GM19395 (cell line): ENCODE results near the gene PPP1R13B.

Experiments
- ATAC-seq: cut with Tn5 transposase; IDR thresholded peaks from one replicate; pipeline ENCODE4 v1.9.1; 2021; ENCODE audit warnings: mild to moderate bottlenecking, moderate library complexity; ENCODE audit not compliant: unreplicated experiment

PPP1R13B gene

DNA sequence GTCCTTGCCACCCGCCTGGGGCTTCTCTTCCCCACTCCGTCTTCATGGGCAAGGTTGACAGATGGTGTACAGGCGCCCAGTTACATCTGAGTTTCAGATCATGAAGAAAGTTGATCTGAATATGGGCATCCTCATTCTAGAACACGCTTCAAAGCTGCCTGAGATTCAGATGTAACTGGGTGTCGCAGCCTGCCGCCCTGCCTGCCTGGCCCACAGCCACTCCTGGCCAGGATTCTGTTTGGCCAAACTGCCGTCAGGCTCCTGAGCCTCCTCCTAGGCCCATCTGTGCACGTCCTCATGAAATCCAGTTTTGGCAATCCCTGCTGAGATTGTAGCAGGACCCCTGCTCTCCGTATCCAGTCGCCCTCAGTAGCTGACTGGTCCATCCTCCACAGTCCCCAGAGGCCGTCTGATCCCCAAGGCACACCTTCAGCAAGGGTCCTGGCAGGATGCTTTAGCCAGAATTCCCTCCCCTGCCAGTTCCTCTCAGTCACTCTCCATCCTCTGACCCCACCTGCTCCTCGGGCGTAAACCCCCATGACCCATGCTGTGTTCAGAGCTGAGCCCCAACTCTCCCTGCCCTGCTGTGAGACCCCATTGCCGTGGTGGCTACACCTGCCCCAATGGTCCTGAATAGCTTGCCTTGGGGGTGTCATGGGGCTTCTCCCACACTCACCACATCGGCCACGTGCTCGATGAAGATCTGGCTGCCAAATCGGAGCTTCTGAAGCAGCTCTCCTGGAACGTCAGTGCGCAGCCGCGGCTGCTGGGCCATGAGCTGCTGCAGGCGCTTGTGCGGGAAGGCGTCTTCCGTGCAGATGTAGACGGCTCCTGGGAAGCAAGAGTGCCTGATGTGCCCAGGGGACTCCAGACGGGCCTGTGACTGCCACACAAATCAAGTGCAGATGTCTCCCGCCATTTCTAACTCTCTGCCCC lies 144.6 kb downstream of the PPP1R13B start:
- ATAC-seq, result no peak

DNA sequence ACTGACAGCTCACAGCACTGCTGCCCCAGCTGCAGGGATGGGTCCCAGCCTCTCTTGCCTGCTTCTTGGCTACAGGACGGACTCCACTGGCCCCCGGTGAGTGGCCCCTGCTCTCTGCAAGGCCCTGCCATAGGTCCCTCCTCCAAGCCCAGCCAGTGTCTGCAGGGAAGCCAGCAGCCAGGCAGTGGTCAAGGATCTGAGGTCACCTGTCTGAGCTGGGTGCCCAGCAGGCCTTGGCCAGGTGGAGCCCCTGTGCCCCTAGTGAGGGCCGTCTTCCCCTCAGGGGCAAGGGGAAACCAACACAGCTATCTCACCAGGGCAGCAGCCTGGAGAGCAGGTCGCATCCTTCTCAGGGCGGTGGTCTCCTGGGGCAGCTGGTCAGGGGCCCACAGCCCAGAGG lies 145.3 kb downstream of the PPP1R13B start:
- no peak for ATAC-seq

DNA sequence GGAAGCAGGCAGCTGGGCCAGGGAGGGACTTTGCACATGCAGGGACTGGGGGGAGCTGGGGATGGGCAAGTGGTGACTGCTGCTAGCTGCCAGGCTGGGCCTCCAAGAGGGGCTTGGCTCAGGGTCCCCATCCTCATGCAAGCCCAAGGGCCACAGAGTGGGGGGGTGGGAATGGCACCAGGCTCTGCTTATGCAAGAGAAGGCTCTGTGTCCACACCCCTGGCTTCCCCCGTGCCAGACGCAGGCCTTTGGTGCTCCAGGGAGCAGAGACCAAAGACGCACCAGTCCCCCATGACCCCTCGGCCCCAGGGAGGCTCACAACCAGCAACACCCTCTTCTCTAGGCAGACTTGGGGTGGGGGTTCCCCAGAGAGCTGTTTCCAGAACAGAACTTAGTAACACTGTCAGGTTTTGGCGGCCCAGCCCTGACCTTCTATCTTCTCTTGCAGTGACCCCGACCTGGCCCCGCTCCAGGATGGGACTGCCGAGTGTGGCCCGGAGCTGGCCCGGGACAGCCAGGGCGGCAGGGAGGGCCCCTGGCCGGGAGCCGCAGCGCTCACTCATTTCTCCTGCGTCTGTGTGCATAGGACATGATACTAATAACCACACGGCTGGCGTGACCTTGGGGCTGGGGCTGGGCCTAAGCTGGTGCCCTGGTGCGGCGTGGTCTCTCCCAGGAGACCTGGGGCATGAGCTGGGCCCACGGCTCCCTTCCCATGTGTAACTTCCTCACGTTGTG lies 146.5 kb downstream of the PPP1R13B start:
- ATAC-seq, result no peak

DNA sequence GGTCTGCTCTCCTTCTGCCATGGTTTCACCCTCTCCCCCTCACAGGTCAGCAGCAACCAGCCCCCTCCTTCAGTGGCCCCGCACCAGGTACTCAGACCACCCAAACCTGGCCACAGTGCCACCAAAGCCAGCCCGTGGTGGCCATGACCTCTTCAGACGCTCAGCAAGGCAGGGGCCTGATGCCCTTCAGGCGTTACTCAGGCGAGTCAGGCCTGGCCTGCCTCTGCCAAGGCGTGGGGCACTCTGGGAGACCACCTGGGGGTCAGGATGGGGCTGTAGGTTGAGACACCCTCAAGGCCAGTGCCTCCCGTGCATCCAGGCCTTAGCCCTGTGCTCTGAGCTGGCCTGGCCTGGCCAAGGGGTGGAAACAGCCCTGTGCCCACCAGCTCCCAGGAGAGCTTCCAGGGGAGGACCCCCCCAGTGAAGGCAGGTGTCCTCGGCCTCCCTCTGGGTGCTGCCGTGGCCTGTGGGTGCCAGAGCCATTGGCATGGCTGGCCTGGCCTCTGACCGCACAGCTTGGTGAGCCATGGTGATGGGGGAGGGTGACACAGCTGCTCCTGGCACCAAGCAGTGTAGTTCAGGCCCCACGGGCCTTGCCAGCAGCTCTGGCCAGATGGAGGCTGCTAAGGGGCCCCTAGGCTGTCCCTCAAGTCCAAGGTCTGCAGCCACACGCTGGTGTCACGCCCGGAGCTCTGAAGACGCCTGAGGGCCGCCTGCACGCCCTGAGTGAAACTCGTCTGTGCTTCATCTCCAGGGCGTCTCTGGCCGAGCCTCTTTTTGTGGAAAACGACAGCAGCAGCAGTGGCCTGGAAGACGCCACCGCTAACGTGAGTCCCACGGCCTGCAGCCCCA lies 147.2 kb downstream of the PPP1R13B start:
- ATAC-seq, result no peak

DNA sequence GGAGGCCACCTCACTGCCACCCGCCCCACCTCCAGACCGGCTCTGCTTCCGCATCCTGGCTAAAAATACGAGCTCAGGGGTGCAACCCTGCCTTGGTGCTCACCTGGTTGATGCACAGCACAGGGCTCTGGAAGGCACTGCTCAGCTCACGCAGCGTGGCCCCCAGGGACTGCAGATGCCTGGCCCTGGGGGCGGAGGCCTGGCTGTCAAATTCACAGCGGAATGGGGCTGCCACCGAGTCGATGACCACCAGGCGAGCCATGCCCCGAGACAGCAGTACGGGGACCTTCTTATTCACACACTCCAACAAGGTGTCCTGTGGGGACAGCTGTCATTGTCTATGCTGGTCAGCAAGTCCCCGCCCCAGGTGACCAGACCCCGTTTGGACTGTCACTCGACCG lies 148.1 kb downstream of the PPP1R13B start:
- ATAC-seq, result no peak

DNA sequence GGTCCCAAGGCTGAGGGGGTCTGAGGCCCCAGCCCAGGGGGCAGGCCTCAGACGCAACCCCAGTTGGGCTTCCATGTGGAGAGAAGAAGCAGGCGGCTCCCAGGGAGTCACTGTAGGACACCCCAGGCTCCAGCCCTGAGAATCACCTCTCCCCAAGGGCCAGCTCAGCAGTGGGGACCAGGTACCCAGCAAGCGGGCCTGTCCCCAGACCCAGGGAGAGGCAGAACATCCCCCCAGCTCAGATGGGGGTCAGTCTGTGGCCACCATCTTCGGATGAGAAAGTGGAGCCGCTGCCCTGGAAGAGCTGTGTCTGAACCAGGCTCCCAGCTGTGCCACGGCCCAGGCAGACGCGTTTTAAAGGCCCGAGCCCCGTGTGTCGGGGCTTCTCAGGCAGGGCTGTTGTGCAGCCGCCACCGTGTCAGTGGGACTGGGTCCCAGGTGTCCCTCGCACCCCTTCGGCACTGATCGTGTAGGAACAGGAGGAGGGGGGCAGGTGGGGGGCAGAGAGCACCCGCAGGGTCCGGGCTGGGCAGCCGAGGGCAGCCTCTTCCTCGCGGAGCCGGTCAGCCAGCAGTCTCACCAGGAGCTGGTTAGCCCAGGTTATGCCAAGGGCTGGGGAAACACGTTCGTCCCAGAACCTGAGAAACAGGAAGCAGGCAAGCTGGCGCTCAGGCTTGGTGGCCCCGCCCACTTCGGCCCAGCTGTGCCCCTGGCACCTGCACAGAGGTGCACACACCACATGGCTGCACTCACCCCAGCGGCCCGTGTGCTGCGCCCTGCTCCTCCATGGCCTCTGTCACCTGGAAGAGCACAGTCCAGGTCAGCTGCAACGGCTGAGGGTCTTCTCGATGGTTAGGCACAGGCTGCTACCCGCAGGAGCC lies 148.8 kb downstream of the PPP1R13B start:
- ATAC-seq, result no peak

DNA sequence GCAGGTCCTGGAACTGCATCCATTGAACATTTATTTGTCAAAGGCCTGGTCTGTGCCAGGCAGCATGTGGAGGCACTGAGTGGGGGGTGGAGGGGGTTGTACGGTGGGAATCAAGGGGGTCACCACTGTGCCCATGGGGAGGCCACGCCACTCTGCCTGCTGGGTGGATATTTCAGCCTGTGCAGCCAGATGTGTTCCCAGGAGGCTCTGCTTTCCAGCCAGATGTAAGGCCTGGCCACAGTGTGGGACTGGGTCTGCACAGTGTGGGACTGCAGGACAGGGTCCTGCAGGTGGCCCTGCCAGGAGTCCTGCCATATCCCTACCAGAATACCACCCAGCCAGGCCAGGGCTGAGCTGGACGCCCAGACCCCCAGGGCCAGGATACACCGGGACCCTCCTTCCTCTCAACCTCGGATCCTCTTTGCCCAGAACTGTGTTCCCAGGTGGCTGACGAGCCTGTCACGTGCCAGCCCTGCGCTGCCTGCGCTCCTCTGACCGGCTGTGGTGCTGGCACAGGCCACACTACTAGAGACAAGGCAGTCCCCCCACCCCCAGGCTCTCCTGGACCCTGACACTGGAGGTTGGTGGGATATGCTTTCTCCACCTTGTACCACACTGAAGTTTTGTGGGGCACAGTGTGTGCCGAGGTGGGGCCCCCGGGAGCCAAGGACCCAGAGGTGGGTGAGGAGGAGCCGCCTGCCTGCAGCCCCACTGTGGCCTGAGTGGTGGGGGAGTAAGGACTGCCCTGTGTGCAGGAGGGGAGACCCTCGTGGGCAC lies 149.6 kb downstream of the PPP1R13B start:
- ATAC-seq, result no peak

DNA sequence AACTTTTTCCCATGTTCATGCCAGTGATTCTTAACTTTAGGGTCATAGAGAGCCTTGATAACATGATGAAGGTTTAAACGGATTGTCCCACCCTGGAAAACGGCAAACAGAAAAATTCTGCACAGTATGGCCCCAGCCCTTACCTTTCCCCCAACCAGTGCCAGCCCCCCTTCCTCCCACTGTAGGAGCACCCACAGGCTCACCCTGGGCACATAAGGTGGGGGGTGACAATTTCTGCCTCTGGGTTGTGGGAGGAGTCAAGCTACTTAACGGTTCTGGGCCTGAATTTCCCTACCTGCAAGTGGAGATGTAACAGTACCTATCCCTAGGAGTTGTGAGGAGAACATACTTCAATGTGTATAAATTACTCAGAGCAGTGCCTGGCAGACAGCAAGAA lies 150.2 kb downstream of the PPP1R13B start:
- ATAC-seq, result no peak

DNA sequence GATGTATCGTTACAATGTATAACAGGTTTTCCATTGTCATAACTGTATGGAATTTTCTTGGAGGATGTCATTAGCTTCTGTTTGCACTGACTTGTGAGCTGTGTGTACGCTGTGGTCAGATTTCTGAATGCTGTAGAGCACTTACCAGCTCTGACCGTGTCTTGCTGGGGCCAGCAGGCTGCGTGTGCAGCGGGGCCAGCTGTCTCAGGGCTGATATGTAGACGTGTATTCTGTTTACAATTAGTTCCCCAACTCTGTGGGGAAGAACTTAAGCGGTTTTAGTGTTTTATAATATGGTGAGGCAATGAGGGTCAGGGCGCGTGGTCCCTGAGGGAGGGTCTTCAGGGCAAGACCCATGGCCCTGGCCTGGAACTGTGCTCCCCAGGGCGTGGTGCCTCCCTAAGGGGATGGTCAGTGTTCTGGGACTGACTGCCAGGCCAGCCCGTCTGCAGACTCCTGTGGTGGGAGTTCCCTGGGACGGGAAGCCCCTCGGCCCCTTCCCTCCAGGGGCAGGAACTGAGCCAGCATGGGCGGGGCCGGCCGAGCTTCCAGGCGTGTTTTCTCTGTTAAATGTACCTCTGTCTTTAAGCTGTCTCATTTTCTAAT lies 150.8 kb downstream of the PPP1R13B start:
- ATAC-seq, result no peak

DNA sequence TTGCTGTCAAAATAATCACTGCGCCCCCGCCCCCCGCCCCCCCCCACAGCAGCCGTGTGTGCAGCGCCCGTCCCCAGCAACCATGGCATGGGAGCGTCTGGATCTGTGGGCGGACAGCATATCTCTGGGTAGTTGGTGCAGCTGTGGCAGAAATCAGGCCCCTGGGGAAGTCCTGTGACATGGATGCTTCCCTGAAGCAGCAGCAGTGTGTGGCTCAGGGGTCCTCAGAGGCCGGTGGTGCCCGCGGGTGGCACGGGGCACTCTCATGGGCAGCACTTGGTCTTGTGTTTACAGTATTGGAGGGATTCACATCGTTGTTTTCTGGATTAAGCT lies 151.3 kb downstream of the PPP1R13B start:
- ATAC-seq, result no peak

DNA sequence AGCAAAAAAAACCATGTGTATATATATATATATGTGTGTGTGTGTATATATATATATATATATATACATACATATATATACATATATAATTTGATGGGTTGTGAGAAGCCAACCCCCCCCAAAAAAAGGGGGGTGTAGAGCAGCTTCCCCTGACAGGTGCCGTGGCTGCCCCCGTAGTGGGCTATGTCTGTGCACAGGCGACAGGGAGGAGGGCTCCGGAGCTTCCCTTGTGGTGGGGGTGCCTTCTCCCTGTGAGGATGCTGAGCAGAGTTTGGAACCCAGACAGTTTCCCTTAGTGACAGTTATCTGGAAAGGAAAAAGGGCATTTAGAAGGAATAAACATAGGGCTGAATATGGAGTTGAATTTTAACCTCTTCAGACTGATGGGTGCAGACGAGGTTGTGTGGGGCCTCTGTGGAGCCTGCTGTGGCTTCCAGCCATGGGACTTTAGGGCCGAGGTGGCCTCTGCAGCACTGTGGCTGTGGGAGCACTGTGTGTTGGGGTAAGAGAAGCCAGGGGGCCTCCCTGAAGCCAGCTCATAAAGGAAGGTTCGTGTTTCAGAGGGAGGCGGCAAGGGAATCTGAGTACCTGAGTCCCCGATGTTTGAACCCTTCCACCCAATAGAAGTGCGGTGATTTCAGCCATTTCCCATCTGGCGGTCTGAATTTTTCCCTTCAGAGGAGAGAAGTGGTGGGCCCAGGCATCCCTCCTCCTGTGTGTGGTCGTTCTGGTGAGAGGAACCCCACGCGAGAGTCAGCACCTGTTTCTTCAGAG lies 151.9 kb downstream of the PPP1R13B start:
- no peak for ATAC-seq

DNA sequence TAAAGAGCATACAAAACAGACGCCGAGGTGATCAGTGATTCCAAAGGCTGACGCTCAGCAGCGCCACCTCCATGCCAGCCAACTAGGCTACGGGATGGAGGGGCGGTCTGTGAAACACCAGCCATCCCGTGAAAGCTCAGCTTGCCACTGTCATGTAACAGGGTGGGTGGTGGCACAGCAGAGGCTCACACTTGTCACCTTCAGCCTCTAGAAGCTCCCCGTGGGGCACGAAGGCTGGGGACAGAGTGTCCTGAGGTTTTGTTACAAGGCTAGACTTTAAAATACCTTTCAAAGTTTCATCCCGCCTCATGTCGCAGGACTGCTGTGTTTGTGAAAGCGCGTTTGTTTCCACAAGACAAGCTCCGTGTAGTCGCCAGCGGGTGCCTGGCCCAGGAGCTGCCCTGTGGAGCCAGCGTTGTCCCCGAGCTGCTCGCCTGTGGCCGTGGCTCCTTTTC lies 152.8 kb downstream of the PPP1R13B start:
- ATAC-seq, result no peak

DNA sequence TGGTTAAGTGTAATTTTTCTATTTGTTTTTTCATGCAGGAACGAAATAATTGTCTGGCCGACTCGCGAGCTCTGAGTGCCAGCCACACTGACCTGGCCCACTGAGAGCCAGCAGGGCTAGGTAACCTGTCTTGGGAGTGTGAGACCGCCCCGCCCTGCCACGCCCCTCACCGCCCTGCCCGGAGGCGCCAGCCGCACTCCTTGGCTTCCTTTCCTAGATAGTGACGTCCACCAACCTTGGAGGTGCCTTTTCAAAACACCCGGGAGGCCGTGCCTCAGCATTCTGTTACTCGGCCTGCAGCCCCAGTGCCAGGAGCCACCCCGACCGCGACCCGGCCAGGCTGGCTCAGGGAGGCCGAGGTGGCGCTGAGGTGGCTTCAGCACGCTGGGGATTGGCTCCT lies 153.9 kb downstream of the PPP1R13B start:
- no peak for ATAC-seq

DNA sequence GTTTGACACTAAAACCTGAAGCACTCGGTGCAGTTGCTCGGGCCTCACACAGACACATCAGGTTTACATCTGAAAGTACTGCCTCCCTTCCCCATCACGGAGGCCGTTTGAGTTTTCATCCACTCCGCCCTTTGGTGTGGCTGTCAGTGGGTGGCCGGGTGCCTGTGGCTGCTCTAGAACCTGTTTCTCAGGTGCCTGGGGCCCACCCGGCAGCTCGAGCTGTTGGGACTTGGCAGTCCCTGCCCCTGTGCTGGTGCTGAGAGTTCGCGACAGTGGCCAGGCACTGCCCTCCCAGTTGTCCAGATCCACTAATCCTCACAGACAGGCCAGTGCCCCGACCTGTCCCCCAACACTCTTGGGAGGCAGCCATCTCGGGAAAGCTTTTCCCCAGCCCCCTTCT lies 154.5 kb downstream of the PPP1R13B start:
- no peak for ATAC-seq

DNA sequence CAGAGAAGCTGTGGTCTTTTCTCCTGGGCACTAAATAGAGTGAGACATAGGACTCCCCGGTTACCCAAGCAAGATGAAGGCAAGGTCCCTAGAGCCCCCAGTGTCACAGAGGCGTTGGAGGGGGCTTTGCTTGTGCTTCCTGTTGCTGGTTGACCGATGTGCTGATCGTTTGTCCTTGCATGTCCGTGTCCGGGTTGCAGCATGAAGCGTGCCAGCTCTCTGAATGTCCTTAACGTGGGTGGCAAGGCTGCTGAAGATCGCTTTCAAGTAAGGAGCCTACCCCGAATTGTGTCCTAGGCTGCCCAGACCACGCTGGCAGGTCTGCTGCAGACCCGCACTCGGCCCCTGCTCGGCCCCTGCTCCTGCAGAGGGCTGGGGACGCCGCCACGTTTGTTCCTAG lies 155.2 kb downstream of the PPP1R13B start:
- ATAC-seq, result peak; percentile 16

DNA sequence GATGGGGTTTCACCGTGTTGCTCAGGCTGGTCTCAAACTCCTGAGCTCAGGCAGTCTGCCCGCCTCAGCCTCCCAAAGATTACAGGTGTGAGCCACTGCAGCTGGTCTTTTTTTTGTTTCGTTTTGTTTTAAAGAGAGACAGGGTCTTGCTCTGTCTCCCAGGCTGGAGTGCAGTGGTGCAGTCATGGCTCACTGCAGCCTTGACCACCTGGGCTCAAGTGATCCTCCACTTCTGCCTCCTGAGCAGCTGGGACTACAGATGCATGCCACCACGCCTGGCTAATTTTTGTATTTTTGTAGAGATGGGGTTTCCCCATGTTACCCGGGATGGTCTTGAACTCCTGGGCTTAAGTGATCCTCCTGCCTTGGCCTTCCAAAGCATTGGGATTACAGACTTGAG lies 155.7 kb downstream of the PPP1R13B start:
- ATAC-seq, result peak; percentile 71

DNA sequence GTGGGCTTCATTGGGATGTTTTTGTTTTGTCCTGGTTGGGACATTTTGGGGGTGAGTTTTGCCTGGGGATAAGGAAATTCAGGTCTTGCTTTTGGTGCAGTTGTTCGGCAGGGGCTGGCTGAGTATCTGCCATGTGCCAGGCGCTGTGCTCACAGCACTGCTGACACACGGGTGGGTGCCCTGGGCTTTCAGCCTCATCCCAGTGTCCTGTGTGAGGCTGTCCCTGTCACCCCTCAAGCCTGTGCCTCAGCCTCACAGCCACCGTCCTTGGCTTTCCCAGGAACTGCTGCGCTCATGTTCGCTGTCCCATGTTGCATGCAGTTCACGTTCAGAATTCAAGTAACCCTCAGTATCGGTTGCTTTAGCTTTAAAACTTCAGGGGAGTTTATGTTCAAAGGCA lies 157.0 kb downstream of the PPP1R13B start:
- ATAC-seq, result no peak
